Endometrium (tissue), 2 donors: ENCODE measurements around the gene SNRPD3.
"Not testable (repeated sequence)": the region's sequence is repeated elsewhere in the genome, so short reads cannot be mapped to it uniquely, and the experiment has no call there.

ENCODE experiments used
- FAIRE-seq: peaks from 2 replicates; lab custom pipeline; 2012; peaks lifted over from hg19 to GRCh38; lab: Jason Lieb, UNC
- donor health status: control.
- donor health status: control.

SNRPD3 gene

GRCh38 chr22:24555165-24556039 is at the start of gene SNRPD3:
TSS of gene SNRPD3 (plus strand) at chr22:24555999. CDS start at chr22:24557675, 1,676 bp downstream.
- peak; percentile 54 for FAIRE-seq

GRCh38 chr22:24506802-24507438 is 48.9 kb upstream of the SNRPD3 start:
- no peak for FAIRE-seq

- no peak for FAIRE-seq
Observed at GRCh38 chr22:24507716-24508115, 48.1 kb upstream of the SNRPD3 start.

DNA sequence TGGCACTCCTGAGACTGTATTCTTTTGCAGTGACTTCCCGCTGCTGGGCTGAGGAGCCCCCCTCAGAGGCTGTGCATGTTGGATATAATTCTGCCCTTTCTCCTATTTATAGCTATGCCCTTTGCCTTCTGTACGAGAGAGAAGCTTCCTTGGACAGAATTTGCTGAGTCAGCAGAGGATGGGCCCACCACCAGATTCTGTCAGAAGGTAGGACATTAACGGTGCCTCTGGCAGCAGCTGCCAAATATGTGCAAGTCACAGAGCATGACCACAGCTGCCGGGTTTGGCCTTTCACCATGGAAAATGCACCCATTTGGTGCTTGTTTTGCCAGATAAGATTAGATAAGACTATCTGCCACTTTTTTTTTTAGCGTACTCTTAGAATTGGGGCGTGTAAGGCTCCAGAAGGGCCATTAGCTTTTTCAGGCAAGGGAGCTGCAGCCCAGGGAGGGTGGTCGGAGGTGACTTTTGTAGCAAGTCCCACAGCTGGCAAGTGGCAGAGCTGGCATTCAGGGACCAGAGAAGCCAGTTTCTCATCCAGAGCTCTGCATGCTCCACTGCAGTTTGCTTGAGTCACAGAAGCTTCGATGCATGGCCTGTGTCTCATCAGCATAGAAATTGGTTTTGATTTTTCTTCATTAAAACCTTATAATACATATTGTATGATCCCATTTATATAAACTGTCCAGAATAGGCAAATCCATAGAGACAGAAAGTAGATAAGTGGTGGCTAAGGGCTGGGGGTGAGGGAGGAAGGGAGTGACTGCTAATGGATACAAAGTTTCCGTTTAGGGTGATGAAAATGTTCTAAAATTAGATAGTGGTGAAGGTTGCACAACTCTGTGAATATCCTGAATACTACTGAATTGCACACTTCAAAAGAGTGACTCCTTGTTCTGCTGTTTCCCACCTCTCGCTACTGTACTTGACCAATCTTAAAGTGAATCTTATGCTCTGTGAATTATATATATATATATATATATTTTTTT is 44.9 kb upstream of the SNRPD3 start:
- FAIRE-seq: no peak

- no peak for FAIRE-seq
Observed at GRCh38 chr22:24512043-24512442, 43.8 kb upstream of the SNRPD3 start.

GRCh38 chr22:24513378-24514240 is 42.2 kb upstream of the SNRPD3 start:
- FAIRE-seq: no peak

GRCh38 chr22:24514241-24515026 is 41.4 kb upstream of the SNRPD3 start:
- FAIRE-seq: no peak

DNA sequence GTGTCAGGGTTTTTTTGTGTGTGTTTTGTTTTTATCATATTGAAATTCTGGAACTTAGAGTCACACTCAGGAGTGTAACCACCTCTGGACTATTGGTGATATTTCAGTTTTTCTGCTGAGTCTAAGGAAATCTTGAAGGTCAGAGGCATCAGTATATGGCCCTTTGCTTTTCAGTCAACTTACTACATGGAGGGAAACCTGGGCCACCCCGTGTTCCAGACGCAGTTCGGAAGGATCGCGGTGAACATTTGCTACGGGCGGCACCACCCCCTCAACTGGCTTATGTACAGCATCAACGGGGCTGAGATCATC is 40.8 kb upstream of the SNRPD3 start:
- FAIRE-seq: no peak

DNA sequence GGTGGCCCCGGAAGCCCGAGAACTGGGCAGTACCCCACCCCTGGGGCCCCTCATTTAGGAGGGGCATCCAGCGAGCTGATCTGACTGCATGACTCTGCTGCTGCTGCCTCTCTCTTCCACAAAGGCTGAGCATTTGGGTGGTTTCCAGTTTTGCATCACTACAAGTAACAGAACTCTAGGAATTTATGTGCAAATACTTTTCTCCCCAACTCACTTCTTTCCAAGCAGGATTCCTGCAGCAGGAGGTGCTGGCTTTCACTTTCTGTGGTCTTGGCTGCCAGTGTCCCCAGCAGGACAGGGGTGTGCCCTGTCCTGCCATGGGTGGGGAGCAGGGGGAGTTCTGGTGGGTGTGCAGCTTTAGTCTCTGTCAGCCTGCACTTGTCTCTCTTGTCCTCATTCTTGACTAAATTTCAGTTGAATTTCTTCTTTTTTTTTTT is 39.5 kb upstream of the SNRPD3 start:
- FAIRE-seq: no peak

GRCh38 chr22:24517446-24517845 is 38.4 kb upstream of the SNRPD3 start:
- FAIRE-seq: no peak

DNA sequence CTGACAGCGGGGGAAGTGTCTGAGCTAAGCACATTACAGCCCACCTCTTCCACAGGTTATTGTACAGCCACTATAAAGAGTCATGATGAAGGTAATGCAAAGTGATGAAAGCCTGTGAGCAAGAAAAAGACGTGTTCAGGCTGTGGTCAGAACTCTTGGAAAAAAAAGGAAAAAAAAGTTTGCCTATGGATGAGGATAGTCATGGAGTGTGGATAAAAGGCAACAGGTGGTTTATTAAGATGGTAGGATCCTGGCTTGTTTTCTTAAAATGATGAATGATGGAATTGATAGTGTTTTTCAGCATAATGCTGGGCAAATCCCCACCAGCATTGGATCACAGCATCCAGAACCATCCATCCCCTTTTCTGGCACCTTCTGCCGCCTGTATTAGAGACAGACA is 37.6 kb upstream of the SNRPD3 start:
- FAIRE-seq: no peak

DNA sequence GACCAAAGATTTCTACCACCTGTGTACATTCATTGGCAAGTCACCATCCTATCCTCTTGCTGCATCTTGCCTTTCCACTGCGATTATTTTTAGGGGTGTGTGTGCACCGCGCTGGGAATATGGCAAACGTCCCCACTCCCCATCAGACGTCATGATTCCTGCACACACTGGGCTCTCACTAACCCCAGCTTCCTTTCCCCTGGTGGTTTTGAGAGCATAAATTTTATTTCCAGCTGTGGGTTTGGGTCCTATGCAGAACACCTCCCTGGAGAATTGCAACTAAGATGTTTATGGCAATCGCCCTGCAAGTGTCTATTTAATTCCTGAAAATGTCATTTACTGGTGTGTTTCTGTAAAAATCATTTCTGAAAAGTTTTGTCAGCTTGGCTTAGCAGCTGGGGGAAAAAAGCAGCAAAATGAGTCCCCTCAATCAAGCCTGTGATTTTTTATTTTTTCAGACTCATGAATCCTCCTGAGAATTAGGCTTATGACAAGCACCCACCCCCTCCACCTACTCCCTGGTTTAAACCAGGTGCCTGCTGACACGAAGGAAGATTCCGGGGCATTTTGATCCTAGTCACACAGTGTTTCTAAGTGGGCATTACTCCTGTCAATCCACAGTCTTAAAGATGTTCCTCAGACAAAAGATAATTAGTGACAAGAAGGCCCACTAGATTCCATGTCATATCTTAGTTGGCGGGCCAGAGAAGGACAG is 36.9 kb upstream of the SNRPD3 start:
- FAIRE-seq: no peak

- no peak for FAIRE-seq
Observed at GRCh38 chr22:24519496-24519895, 36.3 kb upstream of the SNRPD3 start.

DNA sequence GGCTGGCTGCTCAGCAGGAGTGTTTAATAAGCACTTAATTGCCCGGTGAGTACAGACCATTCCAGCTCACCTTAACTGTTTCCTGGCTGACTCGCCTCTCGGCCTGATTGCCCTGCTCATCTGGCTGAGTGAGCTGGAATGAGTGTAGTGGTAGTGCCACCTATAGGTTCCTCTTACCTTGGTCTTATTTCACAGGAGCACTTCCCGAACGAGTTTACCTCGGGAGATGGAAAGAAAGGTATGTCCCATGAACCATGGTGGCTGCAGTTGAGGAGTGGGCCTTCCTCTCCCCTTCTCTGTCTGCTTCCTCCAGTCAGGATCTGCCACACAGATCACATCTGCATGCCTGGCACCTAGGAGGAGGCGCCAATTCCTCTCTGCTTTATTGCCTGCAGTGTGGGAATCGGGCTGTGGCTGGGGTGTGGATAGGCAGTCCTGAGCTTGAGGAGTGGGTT is 34.0 kb upstream of the SNRPD3 start:
- FAIRE-seq: no peak

GRCh38 chr22:24523873-24524272 is 31.9 kb upstream of the SNRPD3 start:
- no peak for FAIRE-seq

DNA sequence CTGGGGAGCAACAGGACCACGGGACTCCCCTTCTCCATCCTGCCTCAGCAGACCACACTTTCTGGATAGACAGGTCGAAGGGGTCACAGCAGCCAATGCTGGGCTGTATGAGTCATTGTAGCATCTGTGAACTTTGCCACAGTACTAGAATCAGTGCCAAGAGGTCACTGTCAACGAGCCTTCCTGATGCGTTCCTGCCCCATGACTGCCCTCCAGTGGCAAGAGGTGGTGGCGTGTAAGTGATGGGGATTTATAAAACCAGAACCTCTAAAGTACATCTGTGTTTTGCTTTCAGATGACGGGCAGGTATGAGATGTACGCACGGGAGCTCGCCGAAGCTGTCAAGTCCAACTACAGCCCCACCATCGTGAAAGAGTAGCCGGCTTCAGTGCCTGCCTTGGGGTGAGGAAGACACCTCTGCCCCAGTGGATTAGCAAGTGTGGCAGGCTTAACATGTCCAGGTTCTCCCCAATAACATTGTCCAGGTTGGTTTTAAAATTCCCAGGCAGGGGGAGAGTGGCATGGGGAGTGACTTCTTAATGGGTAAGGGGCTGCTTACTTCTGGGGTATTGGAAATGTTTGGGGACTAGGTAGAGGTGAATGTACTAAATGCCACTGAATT is 30.3 kb upstream of the SNRPD3 start:
- no peak for FAIRE-seq

DNA sequence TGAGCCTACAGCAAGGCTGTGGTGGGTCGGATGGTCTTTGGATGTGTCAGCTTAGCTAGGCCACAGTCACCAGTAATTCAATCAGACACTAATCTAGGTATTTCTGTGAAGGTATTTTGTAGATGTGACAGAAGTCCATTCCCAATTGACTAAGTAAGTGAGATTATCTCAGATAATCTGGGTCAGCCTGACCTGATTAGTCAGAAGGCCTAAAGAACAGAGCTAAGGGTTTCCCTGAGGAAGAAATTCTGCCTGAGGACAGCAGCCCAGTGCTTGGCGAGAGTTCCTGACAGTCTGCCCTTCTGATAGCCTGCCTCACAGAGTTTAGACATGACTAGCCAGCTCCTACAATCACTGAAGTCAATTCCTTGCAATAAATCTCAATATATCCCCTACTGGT is 29.6 kb upstream of the SNRPD3 start:
- FAIRE-seq: no peak

DNA sequence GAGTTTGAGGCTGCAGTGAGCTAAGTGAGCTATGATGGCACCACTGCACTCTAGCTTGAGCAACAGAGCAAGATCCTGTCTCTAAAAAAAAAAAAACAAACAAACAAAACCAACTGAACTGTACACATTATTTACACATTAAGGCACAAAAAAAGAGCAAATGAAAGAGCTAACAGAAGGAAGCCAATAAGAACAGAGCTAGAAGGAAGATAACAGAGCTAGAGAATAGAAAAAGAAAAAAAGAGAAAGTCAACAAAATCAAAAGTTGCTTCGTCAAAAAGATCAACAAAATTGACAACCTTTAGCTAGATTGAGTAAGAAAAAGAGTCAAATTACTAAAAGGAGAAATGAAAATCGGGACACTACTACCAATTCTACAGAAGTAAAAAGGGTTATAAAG is 25.9 kb upstream of the SNRPD3 start:
- no peak for FAIRE-seq

GRCh38 chr22:24530968-24531367 is 24.8 kb upstream of the SNRPD3 start:
- FAIRE-seq: not testable (repeated sequence)
